Right cardiac atrium (tissue), 5 donors: ENCODE results near the gene ASPDH. TPM values are rescaled to one million over a fixed set of nuclear protein-coding genes. Genes with fewer than 3 reads are reported as not detected.
A peak's percentile ranks its signal among the peaks of the same experiment; 100 is the strongest.

Experiments used
- ATAC-seq, 2 donors: fragments of 200-7000 bp; cut with Tn5 transposase; one replicate each; pipeline versions ENCODE4 v1.8.0 to v1.9.1; 2020; ENCODE audit warnings: moderate library complexity in 2 of 2, mild to moderate bottlenecking in 1 of 2
- DNase-seq, 3 donors: peaks; one replicate each; pipeline ENCODE4 v3.0.0-alpha.2; 2020
- H3K27ac ChIP-seq: one replicate; pipeline ENCODE4 v1.5.1; 2013; ENCODE audit warnings: mild to moderate bottlenecking, low read length, control low read depth, moderate library complexity
- H3K27me3 ChIP-seq: one replicate; pipeline ENCODE4 v1.6.1; 2013; ENCODE audit not compliant: control insufficient read depth, insufficient read depth
- H3K4me1 ChIP-seq: one replicate; pipeline ENCODE4 v1.6.1; 2013; ENCODE audit warnings: low read length; ENCODE audit not compliant: control insufficient read depth, insufficient read depth
- H3K4me3 ChIP-seq: one replicate; pipeline ENCODE4 v1.5.1; 2013; ENCODE audit warnings: low read length, control low read depth
- H3K9me3 ChIP-seq: one replicate; pipeline ENCODE4 v1.6.1; 2013; ENCODE audit warnings: low read length; ENCODE audit not compliant: control insufficient read depth
- WGBS: extraction: QIAGEN DNeasy Blood & Tissue Kit; methylation state at CpG from one replicate; pipeline ENCODE4 v1.1.7; 2013; 5-methylcytosine and 5-hydroxymethylcytosine counted together
- intact Hi-C, 4 donors: fragments of 100-400 bp; cut with DNase I; formaldehyde crosslinking; loops; one replicate each; pipeline versions ENCODE4 v1.11.0 to v1.14.0; 2022 to 2023
- long read RNA-seq, 4 donors: library from polyadenylated mRNA; unstranded; transcript quantifications; one replicate each; pipeline ENCODE4 v2.0.0, GENCODE V29; 2020 to 2021
- polyA plus RNA-seq: library from polyadenylated mRNA; stranded (reverse); fragments of 200-250 nt; gene quantifications from one replicate; pipeline ENCODE4 v1.2.3, GENCODE V29; 2013
- total RNA-seq, 4 donors: library from RNA; stranded (reverse); fragmentation: NEBNext Ultra II Directional; extraction: Animal tissue kit (Norgen Biotek cat#: 25700); gene quantifications; one replicate each; pipeline ENCODE4 v1.2.1, GENCODE V29; 2021
- donor health status: healthy with polysubstance abuse.
- donor health status: DM: no; HTN: yes; CAD: no.
- donor health status: DM: no; HTN: no; CAD: no.
- donor health status: DM: no; HTN: yes; CAD: no; lungs with severe emphysema.
- donor health status: DM: yes; HTN: yes; CAD: no.

Gene ASPDH
- not detected for total RNA-seq
- polyA plus RNA-seq, result not detected
- long read RNA-seq, donor 1, result 0 reads
- long read RNA-seq, donor 2, result 0 reads
- long read RNA-seq, donor 3, result 0 reads
- long read RNA-seq, donor 4, result 0 reads

DNA sequence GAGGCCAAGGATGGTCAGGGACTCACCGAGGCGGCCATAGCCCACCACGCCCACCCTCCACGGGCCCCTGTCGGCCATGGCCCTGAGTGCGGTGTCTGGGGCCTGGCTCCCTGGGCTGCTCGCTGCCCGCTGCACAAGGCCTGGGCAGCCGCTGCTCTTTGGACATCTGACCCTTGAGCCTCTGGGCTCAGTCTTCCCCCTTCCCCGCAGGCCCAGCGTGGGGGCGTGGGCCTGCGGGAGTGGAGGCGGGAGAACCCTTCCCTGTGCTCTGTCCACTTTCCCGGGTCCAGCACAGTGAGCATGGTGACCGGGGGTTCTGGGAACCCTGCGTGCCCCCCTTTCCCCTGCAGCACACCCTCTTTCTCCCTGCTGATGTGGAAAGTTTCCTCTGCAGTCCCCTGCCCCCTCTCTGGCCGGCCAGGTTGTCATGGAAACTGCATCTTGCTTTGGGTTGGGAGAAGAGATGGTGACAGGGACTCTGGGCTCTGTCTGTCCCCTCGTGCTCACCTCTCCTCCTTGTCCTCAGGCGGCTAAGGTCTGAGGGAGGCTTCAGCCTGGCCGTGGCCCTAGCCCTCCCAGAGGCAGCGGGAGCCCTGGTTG, at the start of gene ASPDH:
Gene ASPDH, minus strand, starts transcription at position 168 of the 600 bp plus-strand sequence. Its CDS starts 90 bp downstream, at position 78.
- Histone ChIP-seq H3K4me1 (no peaks in the 10 kb centered on the region), H3K27me3 (no peaks in the 10 kb centered on the region), H3K4me3 (no peak within 1 kb of the TSS), H3K9me3 (no peaks in the 10 kb centered on the region), H3K27ac (no peak within 1 kb of the TSS)
- intact Hi-C loops, result no loop called here
- ATAC-seq (no peak), DNase-seq (peak in 1 of 3 donors; percentile 45)
- WGBS, result 53% methylated on average over 22 of the region's 22 CpGs

DNA sequence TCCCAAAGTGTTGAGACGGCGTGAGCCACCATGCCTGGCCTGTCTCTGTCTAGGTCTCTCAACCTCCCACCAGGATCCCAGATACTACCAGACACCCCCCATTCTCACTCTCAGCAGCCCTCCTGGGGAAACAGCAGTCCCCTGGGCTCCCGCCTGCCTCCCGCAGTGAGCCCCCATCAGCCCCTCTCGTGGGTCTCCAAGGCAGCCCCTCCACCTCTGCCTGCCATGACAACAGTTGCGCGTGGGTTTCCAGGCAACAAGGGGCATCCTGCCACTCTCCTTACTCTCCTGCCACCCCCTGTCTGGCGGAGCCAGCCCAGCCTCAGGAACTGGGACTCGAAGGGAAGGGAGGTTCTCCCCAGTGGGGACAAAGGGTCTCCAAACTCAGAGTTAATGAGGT, 49.3 kb upstream of the ASPDH start:
- DNase-seq (no peak), ATAC-seq (no peak)
- no peaks in the 10 kb centered on the region for H3K4me1 ChIP-seq
- H3K27ac ChIP-seq, result no peak overlapping the region
- H3K27me3 ChIP-seq, result no peaks in the 10 kb centered on the region
- H3K9me3 ChIP-seq, result no peaks in the 10 kb centered on the region
- no peak overlapping the region for H3K4me3 ChIP-seq
- intact Hi-C loops, result no loop called here
- WGBS, result 90% methylated on average over 9 of the region's 9 CpGs

- no peak for ATAC-seq
- Histone ChIP-seq H3K4me1 (no peaks in the 10 kb centered on the region), H3K9me3 (no peaks in the 10 kb centered on the region), H3K27ac (no peak overlapping the region), H3K4me3 (no peak overlapping the region), H3K27me3 (no peaks in the 10 kb centered on the region)
- no peak for DNase-seq
- 75% methylated on average over 4 of the region's 4 CpGs for WGBS
- intact Hi-C loops, result no loop called here
Observed at GRCh38 chr19:50562329-50562728, 48.6 kb upstream of the ASPDH start.

DNA sequence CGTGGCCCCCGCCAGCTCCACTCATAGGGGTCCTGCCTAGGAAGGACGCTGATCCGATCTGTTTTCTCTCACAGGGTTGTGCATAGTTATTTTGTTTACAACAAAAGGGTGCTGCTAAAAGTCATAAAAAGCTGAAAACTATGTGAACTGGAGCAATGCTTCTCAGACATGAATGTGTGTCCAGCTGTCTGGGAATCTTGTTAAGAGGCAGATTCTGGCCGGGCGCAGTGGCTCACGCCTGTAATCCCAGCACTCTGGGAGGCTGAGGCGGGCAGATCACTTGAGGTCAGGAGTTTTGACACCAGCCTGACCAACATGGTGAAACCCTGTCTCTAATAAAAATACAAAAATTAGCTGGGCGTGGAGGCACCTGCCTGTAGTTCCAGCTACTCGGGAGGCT, 45.9 kb upstream of the ASPDH start:
- DNase-seq (no peak), ATAC-seq (no peak)
- no peaks in the 10 kb centered on the region for H3K4me1 ChIP-seq
- H3K9me3 ChIP-seq, result no peaks in the 10 kb centered on the region
- no peak overlapping the region for H3K4me3 ChIP-seq
- intact Hi-C loops, result no loop called here
- no peak overlapping the region for H3K27ac ChIP-seq
- H3K27me3 ChIP-seq, result no peaks in the 10 kb centered on the region
- WGBS, result 58% methylated on average over 10 of the region's 10 CpGs

DNA sequence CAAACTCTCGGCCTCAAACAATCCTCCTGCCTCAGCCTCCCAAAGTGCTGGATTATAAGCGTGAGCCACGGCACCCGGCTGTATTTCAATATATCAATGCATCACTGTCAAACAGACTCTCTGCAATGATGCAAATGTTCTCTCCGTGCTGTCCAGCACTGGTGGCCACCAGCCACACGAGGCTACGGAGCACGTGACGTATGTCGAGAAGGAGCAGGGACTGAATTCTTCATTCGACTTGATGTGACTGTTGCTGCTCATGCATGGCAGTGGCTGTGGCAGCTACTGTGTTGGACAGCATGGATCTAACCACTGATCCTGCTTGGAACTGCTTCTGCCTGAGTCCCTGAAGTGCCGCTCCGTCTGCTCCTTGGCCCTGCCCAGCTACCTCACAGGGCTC, 44.7 kb upstream of the ASPDH start:
- no peak overlapping the region for H3K4me3 ChIP-seq
- H3K27ac ChIP-seq, result no peak overlapping the region
- DNase-seq (no peak), ATAC-seq (no peak)
- no peaks in the 10 kb centered on the region for H3K27me3 ChIP-seq
- no peaks in the 10 kb centered on the region for H3K9me3 ChIP-seq
- no peaks in the 10 kb centered on the region for H3K4me1 ChIP-seq
- 94% methylated on average over 13 of the region's 13 CpGs for WGBS
- intact Hi-C loops, result no loop called here

- Histone ChIP-seq H3K27ac (no peak overlapping the region), H3K4me1 (no peaks in the 10 kb centered on the region), H3K9me3 (no peaks in the 10 kb centered on the region), H3K4me3 (no peak overlapping the region), H3K27me3 (no peaks in the 10 kb centered on the region)
- intact Hi-C loops, result no loop called here
- ATAC-seq (no peak), DNase-seq (no peak)
- WGBS, result 96% methylated on average over 4 of the region's 4 CpGs
Observed at GRCh38 chr19:50558039-50558438, 44.3 kb upstream of the ASPDH start.

DNA sequence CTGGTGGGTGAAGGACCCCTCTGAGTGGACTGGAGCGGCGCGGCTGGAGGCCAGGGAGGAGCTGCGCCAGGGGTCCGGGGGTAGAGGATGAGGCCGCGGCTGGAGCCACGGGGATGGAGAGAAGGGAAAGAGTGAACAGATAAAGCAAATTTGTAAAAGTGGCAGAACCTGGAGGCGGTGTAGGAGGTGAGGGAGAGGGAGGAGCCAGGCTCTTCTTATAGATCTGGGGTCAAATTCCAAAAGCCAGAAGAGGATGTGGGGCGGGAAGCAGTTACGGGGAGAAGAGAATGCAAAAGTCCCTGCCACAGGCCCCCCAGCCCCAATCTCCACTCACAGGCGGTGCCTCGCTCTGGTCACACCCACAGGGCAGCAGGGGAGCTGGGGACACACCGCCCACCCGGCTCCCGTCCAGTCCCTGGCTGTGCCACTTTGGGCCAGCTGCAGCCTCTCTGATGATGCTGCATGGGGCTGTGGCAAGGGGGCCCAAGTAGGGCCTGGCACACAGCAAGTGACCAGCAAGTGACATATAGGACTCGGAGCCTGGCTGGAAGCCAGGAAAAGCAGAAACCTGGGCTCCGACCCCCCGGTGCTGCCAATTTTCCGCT, 43.4 kb upstream of the ASPDH start:
- Histone ChIP-seq H3K27ac (no peak overlapping the region), H3K9me3 (no peaks in the 10 kb centered on the region), H3K4me3 (peak overlapping the region; percentile 61), H3K27me3 (no peaks in the 10 kb centered on the region), H3K4me1 (no peaks in the 10 kb centered on the region)
- ATAC-seq (no peak), DNase-seq (no peak)
- 23% methylated on average over 20 of the region's 20 CpGs for WGBS
- intact Hi-C loops, result no loop called here

DNA sequence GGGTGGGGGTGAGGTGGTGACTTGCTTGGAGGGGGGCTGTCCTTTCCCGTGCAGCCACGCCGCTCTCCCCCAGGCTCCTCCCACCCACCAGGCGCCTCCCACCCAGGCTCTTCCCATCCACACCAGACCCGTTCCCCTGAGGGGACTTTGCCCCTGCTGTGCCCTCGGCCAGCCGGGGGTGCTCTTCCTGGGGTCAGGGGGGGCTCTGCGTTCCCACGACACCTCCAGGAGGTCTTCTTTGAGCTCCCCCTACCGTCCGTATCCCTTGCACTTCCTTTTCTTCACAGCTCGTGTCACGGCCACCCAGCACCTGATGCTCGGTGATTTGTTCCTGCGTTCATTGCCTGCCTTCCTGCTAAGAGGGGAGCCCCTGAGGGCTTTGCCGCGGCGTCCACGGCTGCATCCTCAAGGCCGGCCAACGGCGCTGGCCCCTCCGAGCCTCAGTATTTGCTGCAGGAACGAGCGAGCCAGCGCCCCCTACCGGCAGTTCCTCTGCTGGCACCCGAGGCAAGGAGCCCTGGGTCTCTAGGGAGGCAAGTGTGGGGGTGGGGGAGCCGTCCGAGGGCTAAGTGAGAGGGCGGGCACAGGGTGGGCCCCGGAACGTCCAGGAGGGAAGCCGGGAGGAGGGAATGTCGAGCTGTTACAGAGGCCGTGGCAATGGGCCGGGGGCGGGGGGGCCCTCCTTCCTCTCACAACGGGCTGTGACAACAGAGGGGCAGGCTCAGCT, 42.7 kb upstream of the ASPDH start:
- DNase-seq (peak; percentile 87 to 92 (median 92)), ATAC-seq (peak; percentile 64 to 82)
- WGBS, result under 1% methylated on average over 39 of the region's 39 CpGs
- H3K27me3 ChIP-seq, result no peaks in the 10 kb centered on the region
- intact Hi-C loops, result no loop called here
- no peaks in the 10 kb centered on the region for H3K9me3 ChIP-seq
- H3K4me3 ChIP-seq, result peak overlapping the region; percentile 61
- no peaks in the 10 kb centered on the region for H3K4me1 ChIP-seq
- H3K27ac ChIP-seq, result no peak overlapping the region

DNA sequence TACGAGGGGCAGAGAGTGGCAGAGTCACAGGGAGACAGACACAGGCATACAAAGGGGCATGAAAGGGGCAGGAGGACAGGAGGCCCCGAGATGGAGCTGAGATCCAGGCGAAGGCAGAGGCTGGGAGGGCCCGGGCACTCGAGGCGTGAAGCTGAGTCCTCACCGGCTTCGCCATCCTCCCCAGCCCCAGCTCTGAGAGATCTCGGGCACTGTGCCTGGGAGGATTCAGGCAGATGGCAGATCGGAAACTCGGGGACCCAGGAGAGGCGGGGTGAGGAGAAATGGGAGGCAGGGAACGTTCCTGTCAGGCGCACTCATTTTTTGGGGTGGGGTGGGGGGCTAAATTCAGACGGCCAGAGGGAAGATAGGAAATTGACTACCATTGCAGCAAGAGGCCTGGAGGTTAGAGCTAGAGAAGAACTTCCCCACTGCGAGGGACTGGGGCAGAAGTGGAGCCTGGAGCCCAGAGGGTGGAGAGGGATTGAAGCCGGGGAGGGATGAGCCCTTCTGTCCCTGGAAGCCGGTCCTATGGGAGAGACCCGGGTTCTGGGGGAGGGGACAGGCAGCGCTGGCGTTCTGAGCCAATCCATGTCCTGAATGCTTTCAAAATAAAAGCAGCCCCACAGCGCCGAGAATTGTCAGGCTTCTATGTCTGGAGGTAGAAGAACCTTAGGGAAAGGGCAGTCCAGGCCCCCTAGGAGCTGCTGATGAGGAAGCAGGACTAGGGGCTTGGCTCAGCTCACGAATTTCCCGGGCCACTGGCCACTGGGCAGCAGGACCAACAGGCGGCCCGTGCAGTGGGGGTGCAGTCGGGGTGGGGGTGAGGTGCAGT, 42.0 kb upstream of the ASPDH start:
- DNase-seq (no peak), ATAC-seq (no peak)
- intact Hi-C loops, result no loop called here
- Histone ChIP-seq H3K27ac (no peak overlapping the region), H3K4me1 (no peaks in the 10 kb centered on the region), H3K4me3 (peak overlapping the region; percentile 61), H3K9me3 (no peaks in the 10 kb centered on the region), H3K27me3 (no peaks in the 10 kb centered on the region)
- 36% methylated on average over 28 of the region's 28 CpGs for WGBS

GRCh38 chr19:50555033-50555432, 41.3 kb upstream of the ASPDH start:
- H3K27me3 ChIP-seq, result no peaks in the 10 kb centered on the region
- intact Hi-C loops, result no loop called here
- DNase-seq (no peak), ATAC-seq (no peak)
- no peak overlapping the region for H3K27ac ChIP-seq
- no peak overlapping the region for H3K4me3 ChIP-seq
- 86% methylated on average over 12 of the region's 12 CpGs for WGBS
- no peaks in the 10 kb centered on the region for H3K4me1 ChIP-seq
- no peaks in the 10 kb centered on the region for H3K9me3 ChIP-seq

- Histone ChIP-seq H3K27me3 (no peaks in the 10 kb centered on the region), H3K27ac (no peak overlapping the region), H3K4me1 (no peaks in the 10 kb centered on the region), H3K4me3 (no peak overlapping the region), H3K9me3 (no peaks in the 10 kb centered on the region)
- WGBS, result 92% methylated on average over 10 of the region's 10 CpGs
- intact Hi-C loops, result no loop called here
- ATAC-seq, result no peak
- no peak for DNase-seq
Observed at GRCh38 chr19:50554212-50554611, 40.5 kb upstream of the ASPDH start.
